NCI-H1417 treated with DMSO at 0.1 percent for 48 hours (cell line): ENCODE data around the gene PTPN13.

Source experiments
- DNase-seq: peaks from one replicate; lab custom pipeline; 2025; lab: John Stamatoyannopoulos, UW

Gene PTPN13

DNA sequence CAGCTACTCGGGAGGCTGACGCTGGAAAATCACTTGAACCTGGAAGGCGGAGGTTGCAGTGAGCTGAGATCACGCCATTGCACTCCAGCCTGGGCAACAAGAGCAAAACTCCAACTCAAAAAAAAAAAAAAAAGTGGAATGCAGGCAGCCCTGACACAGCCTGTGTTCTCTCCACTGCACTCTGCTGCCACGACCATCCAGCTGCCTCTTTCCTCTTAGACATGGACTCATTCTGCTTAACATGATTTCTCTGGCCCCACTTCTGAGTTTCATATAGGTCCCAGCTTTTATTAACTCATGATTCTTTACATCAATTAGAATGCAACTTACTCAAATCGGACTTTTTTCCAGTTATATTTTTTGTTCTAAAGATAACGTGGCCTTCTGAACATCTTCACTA lies 225.4 kb downstream of the PTPN13 start:
- DNase-seq = no peak

DNA sequence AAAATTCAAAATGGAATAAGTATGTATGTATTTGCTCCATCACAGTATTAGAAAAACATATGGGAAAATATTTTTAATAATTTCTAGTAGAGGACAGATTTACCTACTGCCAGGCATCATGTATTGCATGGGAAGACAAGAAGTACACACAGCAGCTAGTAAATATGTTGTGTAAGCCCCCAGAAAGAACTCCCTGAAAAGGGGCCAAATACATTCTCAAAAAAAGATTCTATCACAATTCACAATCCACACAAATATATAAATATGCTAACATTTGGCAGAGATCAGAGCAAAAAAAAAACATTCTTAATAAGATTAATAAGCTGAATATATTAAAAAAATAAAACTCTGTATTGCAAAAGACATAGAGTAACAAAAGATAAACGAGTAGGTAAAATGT lies 227.0 kb downstream of the PTPN13 start:
- no peak for DNase-seq

DNA sequence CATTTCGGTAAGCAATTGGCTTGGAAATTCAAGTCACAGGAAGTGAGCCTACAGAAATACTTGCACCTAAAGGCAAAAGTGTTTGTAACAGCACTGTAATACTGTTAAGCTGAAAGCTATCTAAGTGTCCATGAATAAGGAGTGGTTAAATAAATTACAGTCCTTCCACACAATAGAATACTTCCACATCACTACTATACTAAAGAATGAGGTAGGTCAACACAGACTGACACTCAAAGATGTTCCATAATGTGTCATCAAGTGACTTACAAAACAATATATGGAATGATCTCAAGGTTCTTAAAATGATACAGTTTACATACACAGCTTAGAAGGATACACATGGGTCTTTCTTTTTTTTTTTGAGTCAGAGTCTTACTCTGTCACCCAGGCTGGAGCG lies 228.0 kb downstream of the PTPN13 start:
- no peak for DNase-seq

DNA sequence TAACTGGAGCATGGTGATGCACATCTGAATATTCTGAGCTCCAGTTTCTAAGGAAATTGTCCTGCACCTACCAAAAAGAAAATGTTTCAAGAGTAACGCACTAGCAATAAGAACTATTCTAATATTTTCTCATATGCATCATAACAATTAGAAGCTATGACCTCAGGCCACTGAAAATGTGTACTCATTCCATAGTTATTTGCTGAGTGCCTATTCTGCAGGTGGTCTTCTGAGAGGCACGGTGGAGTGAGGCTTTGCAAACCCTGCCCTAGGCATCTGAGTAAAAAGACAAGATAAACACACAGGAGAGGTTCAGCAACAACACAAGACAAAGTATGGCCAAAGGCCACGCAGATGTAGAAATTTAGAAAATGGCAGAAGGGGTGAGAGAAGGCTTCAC lies 231.4 kb downstream of the PTPN13 start:
- no peak for DNase-seq

DNA sequence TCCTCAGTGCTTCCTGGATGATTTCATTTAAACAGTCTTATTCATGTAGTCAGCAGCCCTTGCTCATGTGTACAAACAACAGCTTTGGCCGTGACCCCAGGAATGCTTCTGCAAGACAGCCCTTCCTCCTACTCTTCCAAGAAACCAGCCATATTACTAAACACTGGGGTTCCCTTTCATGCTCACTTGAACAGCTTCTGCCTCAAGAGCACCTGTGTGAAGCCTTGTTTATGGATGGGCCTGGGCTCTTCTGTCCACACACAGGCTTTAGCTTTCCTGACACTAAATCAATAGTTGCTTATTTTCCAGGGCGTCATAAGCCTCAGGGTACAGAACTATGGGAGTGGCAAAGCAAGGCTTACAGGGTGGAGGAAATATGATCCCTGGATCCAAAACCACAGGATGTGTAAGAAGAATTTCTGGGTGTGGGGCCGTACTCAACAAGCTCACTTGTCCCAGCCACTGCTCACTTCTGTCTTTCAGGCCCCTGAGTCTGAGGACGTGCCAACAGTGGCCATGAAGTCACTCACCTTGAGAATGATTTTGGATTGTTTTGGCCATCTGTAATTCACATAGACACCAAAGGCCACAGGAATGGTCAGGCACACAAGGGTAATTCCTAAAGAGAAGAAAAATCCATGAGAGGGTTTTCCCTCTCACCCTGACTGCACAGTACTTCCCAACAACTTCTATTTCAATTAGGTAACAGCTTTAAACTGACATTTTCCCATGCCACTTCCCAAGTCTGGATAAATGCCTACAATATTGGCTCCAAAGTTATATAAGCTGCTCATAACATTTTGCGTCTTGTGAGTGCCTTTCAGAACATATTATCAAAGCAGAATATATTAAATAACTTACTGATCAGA lies 237.4 kb downstream of the PTPN13 start:
- DNase-seq = no peak

DNA sequence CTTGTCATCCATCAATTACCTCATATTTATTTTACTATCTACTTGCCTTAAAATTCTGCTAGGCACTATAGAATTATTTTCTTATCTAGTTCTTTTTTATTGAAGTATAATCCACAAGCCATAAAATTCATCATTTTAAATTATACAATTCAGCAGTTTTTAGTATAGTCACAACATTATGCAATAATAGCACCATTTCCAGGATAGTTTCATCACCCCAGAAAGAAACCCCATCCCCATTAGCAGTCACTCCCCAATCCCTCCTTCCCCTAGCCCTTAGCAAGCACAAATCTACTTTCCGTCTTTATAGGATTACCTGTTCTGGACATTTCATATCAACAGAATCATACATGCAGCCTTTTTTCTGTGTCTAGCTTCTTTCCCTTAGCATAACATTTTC lies 239.5 kb downstream of the PTPN13 start:
- no peak for DNase-seq

DNA sequence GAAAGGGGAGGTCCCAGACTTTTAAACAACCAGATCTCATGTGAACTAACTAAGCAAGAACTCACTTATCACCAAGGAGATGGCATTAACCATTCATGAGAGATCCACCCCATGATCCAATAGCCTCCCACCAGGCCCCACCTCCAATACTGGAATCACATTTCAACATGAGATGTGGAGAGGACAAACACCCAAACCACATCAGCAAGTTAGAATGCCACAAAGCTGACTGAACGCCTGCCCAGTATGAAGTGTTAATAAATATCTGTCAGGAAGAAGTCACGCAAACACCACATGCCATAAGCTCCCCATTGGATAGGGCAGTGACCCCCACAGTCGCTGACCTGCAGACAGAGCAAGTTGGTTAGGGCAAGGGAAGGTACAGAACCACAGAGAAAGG lies 240.8 kb downstream of the PTPN13 start:
- no peak for DNase-seq

DNA sequence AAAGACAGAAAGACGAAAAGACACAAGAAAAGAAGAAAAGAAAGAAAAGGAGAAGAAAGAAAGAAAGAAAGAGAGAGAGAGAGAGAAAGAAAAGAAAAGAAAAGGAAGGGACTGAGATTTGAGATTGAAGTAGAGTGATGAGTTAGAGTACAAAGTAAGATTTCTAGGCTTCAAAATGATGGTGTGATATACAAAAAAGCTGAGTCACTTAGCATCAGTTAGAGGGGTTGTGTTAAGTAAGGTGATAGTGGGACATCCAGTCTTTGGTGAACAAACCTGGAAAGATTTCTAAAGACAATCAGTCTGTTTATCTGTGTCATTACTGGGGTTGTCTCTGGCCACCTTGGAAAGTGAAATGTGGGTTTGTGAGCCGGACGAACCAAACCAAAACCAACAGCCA lies 241.6 kb downstream of the PTPN13 start:
- no peak for DNase-seq

DNA sequence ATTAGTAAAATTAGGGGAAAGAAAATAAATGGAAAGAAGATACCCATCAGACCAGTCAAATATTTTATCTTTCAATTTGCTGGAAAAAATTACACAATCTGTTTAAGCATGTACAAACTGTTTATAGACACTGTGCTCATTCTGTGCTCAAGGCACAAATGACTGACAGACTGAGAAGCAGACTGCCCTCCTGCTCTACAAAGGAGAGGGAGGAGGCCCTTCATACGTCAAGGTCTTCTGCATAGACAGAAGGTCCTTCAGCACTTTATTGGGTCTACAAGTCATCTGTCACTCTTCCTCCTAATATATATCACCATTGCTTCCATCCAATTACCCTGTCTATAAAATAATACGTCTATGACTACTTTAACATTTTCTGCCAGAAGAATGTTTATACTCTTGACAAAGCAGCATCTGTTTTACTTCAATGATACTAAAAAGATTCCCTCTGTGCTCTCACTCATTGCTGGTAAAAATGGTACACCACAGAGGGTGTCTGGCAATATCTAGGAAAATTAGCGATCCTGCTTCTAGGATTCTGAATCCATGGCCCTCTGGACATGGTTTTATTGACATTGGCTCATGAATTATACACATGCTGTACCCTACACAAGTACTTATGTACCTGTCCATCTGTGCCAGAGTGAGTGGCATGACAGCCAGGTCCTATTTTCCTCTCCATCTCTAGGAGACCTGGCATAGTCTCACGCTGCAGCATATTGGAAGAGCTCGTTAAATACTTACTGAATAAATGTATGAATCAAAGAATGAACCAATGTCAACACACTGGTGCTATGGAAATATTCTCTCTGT lies 243.8 kb downstream of the PTPN13 start:
- DNase-seq = no peak

DNA sequence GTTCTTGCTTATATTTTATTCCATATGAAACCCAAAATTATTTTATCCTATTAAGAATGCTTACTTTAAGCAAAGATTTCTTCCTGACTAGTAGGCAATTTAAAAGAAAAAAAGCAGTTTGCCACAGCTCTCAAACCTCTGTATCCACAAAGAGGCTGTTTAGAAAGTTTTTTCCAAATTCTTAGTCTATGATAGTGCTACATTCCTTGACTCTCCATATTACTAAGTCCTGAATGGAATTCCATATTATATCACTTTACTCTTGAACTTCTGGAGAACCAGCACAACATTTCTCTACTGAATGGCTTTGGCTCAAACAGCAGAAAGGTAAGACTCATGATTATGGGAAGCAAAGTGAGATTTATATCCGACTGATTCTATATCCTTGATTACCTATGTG lies 246.7 kb downstream of the PTPN13 start:
- no peak for DNase-seq

DNA sequence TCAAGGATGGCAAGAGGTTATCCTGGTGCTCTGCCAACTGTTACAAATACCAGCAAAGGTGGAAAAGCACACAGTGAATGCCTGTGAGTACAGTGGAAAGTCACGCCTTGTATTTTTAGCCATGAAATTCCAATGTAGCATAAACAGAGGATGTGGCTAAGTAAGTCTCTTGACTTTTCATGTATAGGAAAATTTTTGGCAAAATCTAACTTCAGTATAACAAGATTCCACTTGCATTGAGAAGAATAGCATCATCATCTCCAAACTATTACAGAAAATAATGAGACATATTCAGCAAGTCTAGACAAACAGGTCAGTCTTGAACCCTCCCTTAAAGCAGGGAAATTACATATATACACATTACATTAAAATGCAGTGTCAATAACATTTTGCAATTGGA lies 247.2 kb downstream of the PTPN13 start:
- no peak for DNase-seq

DNA sequence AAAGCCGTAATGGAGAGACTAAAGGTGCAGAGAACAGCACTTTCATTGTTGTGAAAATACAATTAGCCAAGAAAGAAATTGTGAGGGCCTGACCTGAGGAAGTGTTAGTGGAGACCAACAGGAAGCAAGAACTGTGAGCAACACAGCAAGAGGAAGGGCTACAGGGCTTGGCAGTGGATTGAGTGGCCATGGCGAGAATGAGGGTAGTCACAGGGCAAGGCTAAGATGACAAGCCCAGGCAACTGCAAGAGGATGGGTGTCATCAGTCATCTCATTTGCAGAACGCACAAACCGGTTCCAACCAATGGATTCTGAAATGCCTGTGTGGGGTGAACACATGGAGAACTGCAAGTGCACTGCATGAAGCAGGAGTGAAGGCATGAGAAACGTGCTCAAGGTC lies 251.5 kb downstream of the PTPN13 start:
- DNase-seq = no peak

DNA sequence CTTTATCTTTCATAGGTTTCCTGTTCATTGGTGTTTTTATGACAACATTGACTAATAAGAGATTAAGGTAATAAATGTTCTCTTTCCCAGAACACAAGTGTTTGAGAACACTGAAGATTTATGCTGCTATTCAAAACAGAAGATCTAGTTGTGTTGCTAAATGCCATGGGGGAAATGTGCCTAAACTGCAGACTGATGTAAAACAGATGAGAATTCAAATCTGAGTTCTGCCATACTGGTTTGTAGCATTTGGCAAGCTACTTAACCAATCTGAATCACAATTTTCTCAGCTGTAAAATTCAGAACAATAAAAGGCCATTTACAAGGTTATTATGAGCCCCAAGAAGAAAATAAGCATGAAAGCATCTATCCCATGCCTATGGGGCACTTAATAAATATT lies 252.8 kb downstream of the PTPN13 start:
- no peak for DNase-seq

DNA sequence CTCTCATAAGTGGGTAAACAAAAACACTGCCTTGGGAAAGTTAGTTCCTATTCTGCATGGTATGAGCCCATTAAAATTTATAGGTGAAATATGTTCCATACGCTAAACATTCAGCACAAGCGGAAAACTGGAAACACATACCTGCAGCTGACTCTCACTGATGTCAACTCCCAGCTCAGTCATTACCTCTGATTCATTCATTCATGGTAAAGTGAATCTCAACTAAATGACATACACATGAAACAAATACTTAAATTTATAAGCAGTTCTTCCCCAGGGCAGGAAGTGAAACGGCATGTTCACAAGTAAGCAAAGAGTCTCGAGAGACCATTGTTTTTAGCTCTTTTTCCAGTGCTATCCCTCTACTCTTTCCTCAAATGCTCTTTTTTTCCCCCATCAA lies 253.5 kb downstream of the PTPN13 start:
- DNase-seq = no peak

DNA sequence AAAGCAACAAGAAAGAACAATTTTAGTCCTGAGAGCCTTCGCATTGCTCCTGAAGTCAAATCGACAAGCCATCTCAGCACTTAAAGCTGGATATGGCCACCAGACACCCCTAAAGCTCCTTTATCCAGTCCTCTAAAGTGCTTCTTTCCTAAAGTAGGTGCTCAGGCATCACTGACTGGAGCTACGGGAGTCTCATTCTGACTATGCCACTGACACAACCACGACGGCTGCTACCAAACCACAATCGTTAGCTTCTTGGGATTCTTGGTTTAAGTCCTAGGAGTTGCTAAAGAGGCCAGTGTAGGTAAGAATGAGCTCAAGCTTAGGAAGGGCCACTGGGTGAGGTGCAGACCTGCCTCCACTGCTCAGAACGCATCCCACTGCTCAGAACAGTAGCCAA lies 254.0 kb downstream of the PTPN13 start:
- DNase-seq = no peak

DNA sequence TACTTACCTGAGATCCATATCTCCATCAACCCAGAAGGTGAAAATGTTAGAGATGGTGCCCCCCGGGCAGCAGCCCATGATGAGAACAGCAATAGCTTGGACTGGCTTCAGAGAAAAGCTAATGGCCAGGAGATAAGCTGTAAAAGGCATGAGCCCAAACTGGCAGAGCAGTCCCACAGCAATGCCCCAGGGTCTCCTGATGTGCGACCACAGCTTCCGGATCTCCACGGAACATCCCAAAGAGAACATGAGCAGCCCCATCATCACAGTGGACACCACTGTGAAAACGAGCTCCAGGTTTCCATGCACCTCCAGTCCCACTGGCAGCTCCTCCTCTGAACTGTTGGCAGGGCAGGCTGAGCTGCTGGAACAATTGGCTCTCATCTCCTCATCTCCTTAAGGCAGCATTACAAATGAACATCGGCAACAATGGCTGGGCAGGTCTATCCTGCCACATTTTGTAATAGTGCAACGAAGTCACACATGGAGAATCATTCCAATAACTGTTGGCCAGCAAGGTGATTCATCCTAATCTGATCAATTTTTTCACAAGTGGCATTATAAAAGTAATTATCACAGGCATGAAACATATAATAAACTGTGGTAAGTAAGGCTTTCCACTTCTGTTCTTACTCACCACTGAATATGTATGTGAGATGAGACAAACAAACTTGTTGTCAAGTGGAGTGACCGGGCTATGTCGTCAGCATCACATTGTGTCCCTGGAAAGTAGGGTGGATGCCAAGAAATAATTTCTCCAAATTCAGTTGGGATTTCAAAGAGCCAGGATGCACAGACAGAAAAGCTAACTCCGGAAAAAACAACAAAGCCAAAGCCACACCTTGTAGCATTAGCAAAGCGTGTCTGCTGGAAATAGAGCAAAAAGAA lies 254.9 kb downstream of the PTPN13 start, which contains the start of gene SLC10A6:
TSS of gene SLC10A6 (minus strand) at position 653 of the 888 bp plus-strand sequence. CDS start at position 384, 269 bp downstream.
- DNase-seq = no peak

DNA sequence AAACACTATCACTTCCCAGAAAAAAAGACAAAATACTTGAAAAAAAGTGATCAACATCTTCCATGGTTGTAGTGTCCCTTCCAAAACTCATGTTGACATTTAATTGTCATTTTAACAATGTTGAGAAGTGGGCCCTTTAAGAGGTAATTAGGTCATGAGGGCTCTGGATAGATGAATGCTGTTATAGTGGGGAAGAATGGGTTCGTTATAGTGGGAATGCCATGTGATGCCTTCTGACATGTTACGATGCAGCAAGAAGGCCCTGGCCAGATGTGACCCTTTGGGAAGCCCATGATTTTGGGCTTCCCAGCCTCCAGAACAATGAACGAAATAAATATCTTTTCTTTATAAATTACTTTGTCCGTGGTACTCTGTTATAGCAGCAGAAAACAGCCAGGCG lies 259.1 kb downstream of the PTPN13 start:
- no peak for DNase-seq

DNA sequence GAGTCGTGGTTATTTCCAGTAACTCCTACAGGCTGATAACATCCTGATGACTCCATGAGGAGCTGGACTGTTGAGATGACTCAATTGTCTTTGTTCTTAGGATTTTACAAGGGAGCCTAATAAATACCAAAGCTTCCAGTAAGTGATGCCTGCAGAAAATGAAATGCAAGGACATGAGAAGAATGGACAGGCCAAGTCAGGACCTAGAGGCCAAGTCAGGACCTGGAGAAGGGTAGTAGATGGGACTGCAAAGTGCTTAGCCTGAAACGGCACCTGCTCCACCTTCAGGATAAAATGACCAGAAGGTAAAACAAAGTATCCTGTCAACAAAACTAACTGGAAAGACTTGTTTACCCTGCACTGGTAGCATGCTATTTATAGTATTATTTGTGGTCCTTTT lies 261.5 kb downstream of the PTPN13 start:
- no peak for DNase-seq

DNA sequence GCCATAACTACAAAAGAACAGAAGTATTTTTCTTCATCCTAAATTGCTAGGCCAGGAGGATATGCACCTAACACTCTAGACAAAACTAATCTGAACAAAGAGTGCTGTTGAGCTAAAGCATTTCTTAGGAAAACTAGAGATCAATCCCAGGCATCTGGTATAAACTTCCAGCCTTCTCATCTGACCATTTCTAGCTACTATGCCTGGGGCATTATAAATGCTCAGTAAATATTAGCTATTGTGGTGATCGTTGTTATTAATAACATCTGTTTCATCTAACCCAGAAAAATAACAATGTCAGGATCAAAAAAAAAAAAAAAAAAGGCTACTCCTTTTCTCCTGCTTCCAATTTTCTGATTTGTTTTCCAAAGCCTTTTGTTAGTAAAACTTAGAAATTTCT lies 262.8 kb downstream of the PTPN13 start:
- DNase-seq = no peak

DNA sequence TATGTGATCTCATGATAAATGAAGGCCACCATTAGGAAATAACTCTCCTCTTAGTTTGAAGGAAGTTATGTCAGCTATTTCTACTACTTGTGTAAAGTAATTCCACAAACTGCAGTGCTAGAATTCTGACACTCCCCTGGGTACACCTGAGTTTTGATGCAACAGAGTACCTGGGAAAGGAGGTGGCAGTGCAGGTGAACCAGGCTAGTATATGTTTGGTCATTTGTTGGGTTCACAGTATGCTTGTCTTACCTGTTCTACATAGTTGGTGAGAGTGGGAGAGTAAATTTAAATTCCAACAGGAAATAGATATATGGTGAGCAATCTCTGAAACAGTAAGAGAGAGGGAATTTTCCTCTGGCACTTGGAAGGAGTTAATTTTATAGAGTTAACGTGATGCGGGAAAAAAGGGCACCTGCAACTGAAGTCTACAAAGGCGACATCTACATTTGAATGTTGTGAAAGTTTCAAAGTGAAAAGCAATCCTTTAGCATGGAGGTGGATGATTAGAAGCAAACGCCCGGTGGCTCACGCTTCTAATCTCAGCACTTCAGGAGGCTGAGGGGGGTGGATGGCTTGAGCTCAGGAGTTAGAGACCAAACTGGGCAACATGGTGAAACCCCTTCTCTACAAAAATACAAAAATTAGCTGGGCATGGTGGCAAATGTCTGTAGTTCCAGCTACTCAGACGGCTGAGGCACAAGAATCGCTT lies 263.4 kb downstream of the PTPN13 start:
- DNase-seq = no peak
